CD4-positive, alpha-beta T cell treated with Interleukin-4 for 4 hours (primary cell): ENCODE results near the gene GRIN2A.

ENCODE experiments used
- DNase-seq: peaks from one replicate; pipeline ENCODE4 v3.0.0-alpha.2; 2020

GRIN2A gene

DNA sequence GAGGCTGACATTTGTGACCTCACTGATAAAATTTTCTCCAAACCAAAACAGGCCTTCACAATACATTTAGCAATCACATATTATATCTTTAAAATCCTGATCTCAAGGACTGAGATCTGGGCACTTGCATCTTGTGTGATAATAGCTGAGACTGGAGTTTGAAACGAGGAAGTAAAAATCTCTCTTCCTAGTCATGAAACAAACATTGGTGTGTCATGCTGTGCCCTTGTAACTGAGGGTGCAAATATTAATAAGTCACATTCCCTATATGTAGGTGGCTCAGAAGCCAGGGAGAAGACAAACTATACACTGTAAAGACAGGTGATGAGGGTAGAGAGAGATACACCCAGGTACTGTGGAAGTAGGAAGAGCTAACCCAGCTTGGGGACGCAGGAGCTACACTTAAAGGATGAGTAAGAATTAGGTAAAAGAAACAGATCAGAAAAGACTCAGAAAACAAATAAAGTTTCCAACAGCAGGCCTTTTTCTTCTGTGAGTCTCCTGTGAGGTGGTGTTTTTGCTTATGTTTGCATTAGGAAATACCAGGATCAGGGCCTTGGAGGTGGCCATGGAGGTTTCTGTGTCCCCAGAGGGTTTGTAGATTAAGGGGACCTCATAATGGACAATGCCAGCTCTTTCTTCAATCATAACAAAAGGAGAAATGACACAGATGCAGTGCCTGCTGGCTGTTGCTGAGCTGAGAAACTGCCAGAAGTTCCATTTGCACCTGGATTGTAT lies 335.7 kb downstream of the GRIN2A start:
- DNase-seq: no peak

DNA sequence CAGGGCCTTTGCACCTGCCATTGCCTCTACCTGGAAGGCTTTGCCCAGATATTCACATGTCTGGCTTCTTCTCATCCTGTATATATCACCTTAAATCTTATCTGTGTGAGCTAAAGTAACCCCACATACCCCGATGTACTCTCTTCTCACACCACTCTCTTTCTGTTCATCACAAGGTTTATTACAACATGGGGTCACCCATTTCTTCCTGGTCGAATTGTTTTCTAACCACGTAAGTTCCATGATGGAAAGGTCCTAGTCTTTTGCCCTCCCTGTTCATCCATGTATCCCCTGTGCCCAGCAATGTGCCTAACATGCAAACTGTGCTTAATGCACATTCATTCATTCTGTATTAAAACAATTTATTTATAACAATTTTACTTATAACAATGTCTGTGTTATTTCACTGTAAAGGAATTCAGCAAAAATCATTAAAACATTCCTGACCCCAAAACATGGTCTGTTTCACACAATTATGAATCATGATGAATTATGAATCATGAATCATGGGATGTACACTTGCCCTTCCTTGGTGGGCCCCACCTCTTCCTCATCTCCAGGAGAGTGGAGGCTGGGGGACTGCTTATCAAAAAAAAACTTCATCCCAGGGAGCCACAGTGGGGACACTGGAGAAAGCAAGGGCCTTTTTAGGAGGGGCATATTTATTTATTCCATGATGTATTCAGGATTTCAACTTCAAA lies 336.4 kb downstream of the GRIN2A start:
- DNase-seq: no peak

- no peak for DNase-seq
Observed at GRCh38 chr16:9844361-9844760, 337.9 kb downstream of the GRIN2A start.

GRCh38 chr16:9843424-9844018 lies 338.7 kb downstream of the GRIN2A start:
- DNase-seq: no peak

DNA sequence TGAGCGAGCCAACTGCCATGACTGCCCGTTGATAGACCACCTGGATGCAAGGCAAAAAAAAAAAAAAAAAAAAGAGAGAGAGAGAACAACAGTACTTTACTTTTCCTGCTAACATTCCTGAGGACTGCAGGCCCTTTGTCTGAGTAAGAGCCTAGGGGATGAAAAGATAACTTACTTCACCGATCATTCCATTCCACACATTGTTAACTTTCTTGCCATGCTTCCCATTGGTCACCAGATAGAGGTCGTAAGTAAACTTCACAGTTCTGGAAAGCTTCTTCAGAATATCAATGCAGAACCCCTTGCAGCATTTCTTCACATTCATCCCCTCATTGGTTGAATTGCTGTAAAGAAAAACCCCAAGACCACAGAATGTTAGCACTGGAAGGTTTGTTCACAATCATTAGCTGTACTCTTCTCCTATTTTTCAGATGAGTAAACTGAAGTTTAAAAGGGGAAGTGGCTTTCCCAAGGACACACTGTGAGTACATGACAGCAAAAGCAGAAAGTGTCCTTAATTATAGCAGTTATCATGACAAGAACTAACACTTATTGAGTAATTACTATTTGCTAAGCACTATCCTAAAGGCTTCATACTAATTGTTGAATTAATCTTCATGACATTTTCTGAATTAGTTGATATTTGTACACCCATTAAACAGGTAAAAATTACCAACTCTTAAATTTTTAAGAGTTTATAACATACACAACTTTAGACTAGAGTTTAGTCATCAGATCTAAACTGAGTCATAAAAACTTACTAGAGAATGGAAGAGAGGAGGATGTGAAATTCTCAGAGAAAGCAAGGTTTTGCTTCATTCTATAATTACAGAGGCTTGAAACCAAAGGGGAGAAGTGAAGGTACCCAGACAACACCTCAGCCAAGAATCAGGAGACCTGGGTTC lies 341.2 kb downstream of the GRIN2A start:
- no peak for DNase-seq

- no peak for DNase-seq
Observed at GRCh38 chr16:9837481-9837880, 344.7 kb downstream of the GRIN2A start.

GRCh38 chr16:9836118-9836736 lies 346.0 kb downstream of the GRIN2A start:
- no peak for DNase-seq

DNA sequence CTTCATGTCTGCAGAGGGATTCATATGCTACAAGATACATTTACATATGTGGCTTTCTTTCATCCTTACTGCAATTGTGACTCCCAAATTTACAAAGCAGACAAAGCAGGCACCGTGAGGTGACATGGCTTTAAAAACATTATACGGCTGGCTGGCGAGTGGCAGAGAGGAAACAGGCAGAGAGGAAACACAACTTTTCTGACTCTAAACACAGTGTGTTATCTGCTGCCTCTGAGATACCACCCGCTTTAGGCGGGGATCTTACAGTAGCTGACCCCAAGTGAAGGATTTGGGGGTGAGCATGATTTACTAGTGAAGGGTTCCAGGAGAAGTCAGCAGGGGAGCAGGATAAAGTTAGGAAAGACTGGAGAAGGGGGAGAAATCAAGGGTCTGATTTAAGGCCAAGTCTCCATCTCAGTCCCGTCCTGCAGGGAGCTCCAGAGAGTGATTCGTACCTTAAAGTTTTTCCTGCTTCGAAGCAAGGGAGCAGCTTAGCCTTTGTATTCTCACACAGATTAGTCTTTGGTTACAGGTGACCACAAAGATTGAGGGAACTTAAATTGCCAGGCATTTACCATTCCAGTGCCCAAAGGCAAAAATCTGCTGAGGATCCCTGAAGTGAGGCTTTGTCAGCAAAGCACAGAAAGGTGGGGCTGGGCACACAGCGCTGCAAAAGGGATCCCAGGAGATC lies 355.0 kb downstream of the GRIN2A start:
- no peak for DNase-seq

DNA sequence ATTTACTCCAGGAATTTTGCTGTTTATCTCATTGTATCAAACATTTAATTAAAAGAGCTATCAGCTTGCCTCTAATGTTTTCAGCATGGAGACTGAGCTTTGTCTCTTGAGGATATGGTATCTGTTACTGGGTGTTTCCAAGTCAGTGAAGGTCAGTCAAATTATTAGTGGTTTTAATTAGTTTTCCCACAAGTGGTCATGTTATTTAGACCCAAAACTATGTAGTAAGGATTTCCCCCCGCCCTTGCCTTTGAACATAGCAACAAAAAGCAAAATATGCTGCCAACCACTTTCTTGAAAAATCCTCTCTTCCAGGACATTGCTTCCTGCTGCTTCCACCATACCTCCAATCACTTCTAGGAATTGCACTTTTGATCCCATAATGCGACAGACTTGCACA lies 355.6 kb downstream of the GRIN2A start:
- DNase-seq: no peak

DNA sequence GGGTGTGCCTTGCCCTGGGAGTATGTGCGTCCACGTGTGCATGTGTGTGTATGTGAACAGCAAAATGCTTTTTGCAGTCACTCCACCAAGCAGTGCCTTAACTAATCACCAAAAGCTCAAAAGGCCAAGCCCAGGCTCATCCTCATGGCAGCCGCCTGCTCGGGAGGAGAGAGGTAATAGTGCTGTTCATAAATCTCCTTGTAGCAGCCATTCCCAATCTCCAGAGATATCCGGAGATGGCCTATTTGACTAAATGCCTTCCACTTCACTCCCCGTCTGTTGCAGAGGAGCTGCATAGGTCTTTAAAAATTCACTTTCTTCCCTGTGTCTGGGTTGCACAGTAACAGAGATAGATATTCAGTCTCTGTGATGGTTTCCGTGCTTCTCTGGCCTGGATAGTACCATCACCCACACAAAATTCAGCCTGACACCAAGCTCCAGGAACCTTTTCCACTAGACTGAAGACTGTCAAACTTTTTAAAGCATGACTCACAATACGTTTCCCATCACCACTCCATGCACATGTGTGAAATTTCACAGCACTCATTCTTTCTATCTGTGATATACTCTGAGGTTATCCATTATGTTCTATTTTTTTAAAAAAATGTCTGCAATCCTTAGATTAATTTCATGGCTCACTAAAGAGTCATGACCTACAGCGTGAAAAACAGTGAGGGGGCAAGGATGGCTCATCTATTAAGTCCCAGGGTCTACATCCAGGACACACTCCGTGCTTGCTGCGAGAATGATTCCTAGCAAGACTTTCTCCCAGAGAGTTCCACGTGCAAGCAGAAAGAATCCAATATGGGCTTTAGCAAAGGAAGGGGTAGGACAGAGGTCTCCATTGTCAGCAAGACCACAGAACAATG lies 357.8 kb downstream of the GRIN2A start:
- no peak for DNase-seq

DNA sequence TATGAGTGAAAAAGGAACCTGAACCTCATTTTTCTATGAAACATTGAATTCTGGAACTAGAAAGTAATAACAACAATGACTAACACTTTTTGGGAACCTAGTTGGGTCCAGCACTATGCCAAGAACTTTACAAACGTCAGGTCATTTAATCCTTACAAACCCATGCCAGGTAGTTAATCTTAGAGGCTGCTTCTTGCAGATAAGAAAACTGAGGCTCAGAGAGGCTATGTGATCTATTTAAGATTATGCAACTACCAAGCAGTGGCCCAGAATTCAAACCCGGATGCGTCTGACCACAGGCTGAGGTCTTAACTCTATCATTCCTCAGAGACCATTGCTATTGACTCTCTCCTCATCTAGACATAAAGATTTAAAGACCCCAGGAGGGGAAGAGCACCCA lies 358.7 kb downstream of the GRIN2A start:
- DNase-seq: no peak

DNA sequence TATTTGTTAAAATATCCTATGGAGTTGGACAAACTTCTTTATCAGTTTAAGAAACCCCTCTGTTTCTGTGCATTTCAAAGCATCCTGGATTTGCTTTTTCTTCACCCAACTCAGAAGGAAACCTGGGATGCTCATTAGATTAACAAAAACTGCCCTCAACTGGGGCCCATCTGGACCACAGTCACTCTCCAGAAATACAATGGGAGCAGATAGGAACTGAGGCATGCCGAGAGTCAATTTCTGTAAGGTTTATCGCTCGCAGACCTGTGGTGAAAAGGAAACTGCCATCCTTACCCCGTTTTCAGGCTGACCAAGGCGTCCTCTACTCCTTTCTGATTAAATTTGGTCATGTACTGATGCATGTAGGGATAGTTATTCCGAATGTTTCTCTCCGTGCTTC lies 360.3 kb downstream of the GRIN2A start:
- no peak for DNase-seq

DNA sequence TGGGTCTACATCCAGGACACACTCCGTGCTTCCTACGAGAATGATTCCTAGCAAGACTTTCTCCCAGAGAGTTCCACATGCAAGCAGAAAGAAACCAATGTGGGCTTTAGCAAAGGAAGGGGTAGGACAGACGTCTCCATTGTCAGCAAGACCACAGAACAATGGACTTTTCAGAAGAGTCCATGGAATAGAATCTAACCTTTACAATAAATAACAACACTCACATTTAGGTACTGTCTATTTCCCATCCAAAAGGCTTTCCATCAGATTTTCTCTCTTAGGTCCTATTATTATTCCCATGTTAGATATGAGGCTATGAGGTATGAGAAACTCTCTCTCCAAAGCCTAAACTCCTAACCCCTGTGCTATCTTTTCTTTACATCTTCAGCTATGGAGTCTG lies 360.9 kb downstream of the GRIN2A start:
- DNase-seq: no peak

GRCh38 chr16:9820476-9821246 lies 361.6 kb downstream of the GRIN2A start:
- no peak for DNase-seq

GRCh38 chr16:9818702-9819101 lies 363.5 kb downstream of the GRIN2A start:
- no peak for DNase-seq

- no peak for DNase-seq
Observed at GRCh38 chr16:9817586-9817985, 364.6 kb downstream of the GRIN2A start.

DNA sequence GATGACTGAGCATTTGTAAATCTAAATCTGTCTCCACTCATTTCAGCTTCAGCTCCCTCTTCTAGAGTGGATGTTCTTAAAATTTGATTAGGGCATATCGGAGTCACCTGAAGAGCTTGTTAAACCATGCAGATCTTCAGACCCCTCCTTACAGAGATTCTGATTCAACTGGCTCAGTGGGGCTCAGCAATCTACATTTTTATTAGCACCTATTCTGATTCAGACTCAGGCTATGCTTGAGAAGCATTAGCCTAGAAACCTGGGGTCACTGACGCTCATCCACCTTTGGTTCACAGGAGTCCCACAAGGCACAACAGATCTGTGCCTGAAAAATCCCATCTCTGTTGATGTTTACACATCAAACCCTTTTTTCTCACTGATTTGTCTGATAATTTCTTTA lies 365.6 kb downstream of the GRIN2A start:
- no peak for DNase-seq

- DNase-seq: no peak
Observed at GRCh38 chr16:9813665-9814064, 368.6 kb downstream of the GRIN2A start.

GRCh38 chr16:9808210-9808609 lies 374.0 kb downstream of the GRIN2A start:
- no peak for DNase-seq

DNA sequence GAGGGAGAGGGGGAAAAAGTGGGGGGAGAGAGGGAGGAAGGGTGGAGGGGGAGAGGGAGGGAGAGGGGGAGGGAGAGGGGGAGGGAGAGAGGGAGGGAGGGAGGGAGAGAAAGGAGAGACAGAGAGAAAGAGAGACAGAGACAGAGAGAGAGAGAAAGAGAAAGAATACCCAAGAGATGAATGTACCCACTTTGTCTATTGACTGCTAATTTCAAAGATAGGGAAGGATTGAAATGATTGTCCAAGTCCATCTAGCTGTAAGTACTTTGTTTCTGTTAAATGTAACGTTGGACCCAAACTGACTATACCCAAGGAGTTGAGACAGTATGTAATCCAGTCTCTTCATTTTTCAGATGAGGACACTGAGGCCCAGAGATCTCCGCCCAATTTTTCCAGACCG lies 374.9 kb downstream of the GRIN2A start:
- DNase-seq: no peak
